Measurements from ENCODE around the gene QPCT. TPM values are rescaled to one million over a fixed set of nuclear protein-coding genes. Genes with fewer than 3 reads are reported as not detected.
A peak's percentile ranks its signal among the peaks of the same experiment; 100 is the strongest.

Gene QPCT
- total RNA-seq, 6 experiments from 2014 or later, result 4.4 to 7.2 (median 5.4) TPM

DNA sequence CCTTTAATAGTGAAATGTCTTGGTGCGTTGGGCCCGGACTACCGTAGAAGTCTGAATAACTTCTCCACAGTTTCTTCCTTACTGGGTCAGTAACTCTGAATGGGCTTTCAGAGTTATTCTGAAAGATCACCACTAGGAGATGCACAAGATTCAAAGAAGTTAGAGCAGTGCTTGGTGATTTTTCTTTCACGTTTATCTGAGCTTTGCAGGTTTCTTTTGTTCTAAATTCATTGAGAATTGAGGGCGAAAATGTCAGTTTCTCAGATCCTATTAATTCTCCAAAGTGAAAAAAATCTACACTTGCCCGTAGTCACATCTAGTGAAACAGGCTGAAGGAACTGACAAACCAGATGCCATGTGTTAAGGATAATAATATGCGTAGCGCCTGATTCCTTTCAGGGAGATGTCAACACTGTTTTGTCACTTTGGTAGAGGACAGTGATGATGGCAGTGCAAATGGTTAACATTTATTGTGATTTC lies 70.1 kb downstream of the QPCT start:
- H3K9me3 Mint-ChIP-seq, result no peaks in the 10 kb centered on the region
- H3K4me1 Mint-ChIP-seq (ENCODE audit: low read depth), result peaks cover 55% of the 10 kb centered on the region
- H3K27ac Mint-ChIP-seq, result no peak overlapping the region
- TF ChIP-seq, protein P1, sequence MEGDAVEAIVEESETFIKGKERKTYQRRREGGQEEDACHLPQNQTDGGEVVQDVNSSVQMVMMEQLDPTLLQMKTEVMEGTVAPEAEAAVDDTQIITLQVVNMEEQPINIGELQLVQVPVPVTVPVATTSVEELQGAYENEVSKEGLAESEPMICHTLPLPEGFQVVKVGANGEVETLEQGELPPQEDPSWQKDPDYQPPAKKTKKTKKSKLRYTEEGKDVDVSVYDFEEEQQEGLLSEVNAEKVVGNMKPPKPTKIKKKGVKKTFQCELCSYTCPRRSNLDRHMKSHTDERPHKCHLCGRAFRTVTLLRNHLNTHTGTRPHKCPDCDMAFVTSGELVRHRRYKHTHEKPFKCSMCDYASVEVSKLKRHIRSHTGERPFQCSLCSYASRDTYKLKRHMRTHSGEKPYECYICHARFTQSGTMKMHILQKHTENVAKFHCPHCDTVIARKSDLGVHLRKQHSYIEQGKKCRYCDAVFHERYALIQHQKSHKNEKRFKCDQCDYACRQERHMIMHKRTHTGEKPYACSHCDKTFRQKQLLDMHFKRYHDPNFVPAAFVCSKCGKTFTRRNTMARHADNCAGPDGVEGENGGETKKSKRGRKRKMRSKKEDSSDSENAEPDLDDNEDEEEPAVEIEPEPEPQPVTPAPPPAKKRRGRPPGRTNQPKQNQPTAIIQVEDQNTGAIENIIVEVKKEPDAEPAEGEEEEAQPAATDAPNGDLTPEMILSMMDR (IDR thresholded peaks at IDR 0.05), result peak; percentile 95
- H3K27me3 Mint-ChIP-seq (ENCODE audit: insufficient read depth), result no peaks in the 10 kb centered on the region; the same call in 1 of the 2 replicates
- no peak overlapping the region for H3K4me3 Mint-ChIP-seq
- DNase-seq, result peak; percentile 70
- no peaks in the 10 kb centered on the region for H3K36me3 Mint-ChIP-seq (ENCODE audit: low read depth)

DNA sequence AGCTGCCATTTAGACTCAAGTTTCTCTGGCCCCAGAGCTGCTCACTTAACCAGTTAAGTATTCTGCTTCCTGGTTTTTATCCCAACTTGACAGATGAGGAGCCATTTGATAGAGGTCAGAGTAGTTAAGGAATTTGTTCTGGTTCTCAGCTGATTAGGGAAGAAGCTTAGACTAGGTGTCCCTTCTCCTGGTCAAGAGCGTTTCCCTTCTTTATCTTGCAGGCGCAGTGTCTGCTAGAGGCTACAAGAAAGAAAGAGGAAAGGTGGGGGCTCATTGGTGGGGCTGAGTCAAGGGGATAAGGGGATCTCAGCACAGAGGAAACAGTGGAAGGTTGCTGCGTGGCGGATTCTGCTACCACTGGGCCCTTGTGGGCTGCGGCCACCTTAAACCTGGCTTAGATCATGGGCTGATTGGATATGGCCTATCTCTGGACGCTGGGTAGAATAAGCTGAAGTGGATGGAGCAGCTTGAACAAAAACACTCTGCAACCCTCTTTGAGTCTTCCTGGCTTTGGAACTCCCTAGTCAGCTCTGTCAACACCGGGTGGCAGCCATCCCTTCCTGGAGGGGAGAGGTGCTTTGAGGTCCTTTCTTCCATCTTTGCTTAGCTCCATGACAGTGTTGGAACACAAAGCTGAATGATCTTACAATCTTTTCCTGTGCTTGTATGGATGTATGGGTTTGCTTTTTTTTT lies 70.8 kb downstream of the QPCT start:
- no peak overlapping the region for H3K27ac Mint-ChIP-seq
- TF ChIP-seq, protein P1 (IDR thresholded peaks at IDR 0.05), result peak; percentile 58; the same call in 1 of the 2 replicates
- DNase-seq, result peak; percentile 28
- H3K36me3 Mint-ChIP-seq (ENCODE audit: low read depth), result no peaks in the 10 kb centered on the region
- no peaks in the 10 kb centered on the region for H3K9me3 Mint-ChIP-seq
- no peak overlapping the region for H3K4me3 Mint-ChIP-seq
- no peaks in the 10 kb centered on the region; the same call in 1 of the 2 replicates for H3K27me3 Mint-ChIP-seq (ENCODE audit: insufficient read depth)
- peaks cover 57% of the 10 kb centered on the region for H3K4me1 Mint-ChIP-seq (ENCODE audit: low read depth)

DNA sequence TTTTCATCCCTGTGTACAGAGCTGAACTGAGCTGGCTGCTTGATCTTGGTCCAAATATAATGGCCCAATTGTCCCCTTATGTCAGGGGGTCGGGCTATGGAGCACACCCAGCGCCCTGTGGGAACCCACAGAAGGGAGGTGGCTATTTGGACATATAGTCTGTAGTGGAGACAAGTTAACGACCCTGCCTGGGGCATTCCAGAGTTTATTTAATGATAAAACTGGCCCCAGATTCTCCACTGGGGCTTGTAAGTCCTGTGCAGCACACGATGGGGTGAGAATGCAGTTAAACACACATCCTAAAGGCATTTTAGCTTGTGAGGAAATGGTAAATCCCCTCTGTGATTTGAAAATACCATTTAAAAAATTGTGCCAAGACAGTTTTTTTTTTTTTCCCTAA lies 72.9 kb downstream of the QPCT start:
- TF ChIP-seq, protein P1 (IDR thresholded peaks at IDR 0.05), result no peak
- DNase-seq, result peak; percentile 33
- H3K27ac Mint-ChIP-seq, result peak overlapping the region; percentile 36; the same call in 1 of the 2 replicates
- no peaks in the 10 kb centered on the region for H3K27me3 Mint-ChIP-seq (ENCODE audit: insufficient read depth)
- H3K9me3 Mint-ChIP-seq, result no peaks in the 10 kb centered on the region
- no peak overlapping the region for H3K4me3 Mint-ChIP-seq
- H3K4me1 Mint-ChIP-seq (ENCODE audit: low read depth), result peaks cover 57% of the 10 kb centered on the region
- no peaks in the 10 kb centered on the region for H3K36me3 Mint-ChIP-seq (ENCODE audit: low read depth)

DNA sequence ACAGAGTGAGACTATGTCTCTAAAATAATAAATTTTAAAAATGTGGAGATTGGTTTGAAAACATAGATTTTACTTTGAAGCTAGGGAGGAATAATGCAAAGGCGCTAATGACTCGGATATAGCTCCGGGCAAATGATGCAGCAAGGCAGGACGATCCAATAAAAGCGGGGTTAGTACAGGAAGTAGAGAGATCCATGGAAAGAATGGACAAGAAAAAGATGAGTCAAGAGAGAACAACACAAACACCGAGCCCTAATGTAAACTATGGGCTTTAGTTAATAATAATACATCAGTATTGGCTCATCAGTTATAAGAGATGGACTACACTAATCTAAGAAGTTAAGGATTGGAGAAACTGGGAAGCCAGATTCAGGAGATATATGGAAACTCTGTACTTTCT lies 74.5 kb downstream of the QPCT start:
- Mint-ChIP-seq H3K27ac (no peak overlapping the region), H3K36me3 (ENCODE audit: low read depth) (no peaks in the 10 kb centered on the region), H3K27me3 (ENCODE audit: insufficient read depth) (no peaks in the 10 kb centered on the region), H3K4me1 (ENCODE audit: low read depth) (peaks cover 53% of the 10 kb centered on the region), H3K4me3 (no peak overlapping the region; the same call in 1 of the 2 replicates), H3K9me3 (no peaks in the 10 kb centered on the region)
- TF ChIP-seq, protein P1 (IDR thresholded peaks at IDR 0.05), result no peak
- DNase-seq, result peak; percentile 51

DNA sequence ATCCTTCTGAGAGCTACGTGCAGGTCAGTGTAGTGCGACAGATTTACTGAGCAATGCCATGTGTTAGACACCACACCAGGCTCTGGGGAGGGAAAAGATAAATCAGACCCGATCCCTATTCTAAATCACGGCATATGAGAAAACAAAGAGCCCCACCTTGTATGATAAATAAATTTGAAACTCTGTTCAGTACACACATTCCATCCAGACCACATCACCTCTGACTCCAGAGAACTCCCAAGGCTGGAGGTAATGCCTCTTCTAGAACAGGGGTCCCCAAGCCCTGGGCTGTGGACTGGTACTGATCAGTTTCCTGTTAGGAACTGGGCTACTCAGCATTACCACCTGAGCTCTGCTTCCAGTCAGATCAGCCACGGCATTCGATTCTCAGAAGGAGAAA lies 77.3 kb downstream of the QPCT start:
- TF ChIP-seq, protein P1 (IDR thresholded peaks at IDR 0.05), result no peak
- Mint-ChIP-seq H3K36me3 (ENCODE audit: low read depth) (no peaks in the 10 kb centered on the region), H3K27ac (no peak overlapping the region), H3K4me1 (ENCODE audit: low read depth) (peaks cover 30% of the 10 kb centered on the region), H3K27me3 (ENCODE audit: insufficient read depth) (peaks cover 3% of the 10 kb centered on the region; the same call in 1 of the 2 replicates), H3K4me3 (no peak overlapping the region), H3K9me3 (no peaks in the 10 kb centered on the region)
- no peak for DNase-seq
